ENCODE results near the gene ZNF385D. TPM values are rescaled to one million over a fixed set of nuclear protein-coding genes. Genes with fewer than 3 reads are reported as not detected.

The ZNF385D gene
- total and polyA plus RNA-seq, 11 donors, result 1.3 to 19.8 (median 7.9) TPM

GRCh38 chr3:21517184-21517583 is 233.8 kb downstream of the ZNF385D start:
- TF ChIP-seq POLR2A (IDR thresholded peaks at IDR 0.05), result no peak
- TF ChIP-seq, protein P1, sequence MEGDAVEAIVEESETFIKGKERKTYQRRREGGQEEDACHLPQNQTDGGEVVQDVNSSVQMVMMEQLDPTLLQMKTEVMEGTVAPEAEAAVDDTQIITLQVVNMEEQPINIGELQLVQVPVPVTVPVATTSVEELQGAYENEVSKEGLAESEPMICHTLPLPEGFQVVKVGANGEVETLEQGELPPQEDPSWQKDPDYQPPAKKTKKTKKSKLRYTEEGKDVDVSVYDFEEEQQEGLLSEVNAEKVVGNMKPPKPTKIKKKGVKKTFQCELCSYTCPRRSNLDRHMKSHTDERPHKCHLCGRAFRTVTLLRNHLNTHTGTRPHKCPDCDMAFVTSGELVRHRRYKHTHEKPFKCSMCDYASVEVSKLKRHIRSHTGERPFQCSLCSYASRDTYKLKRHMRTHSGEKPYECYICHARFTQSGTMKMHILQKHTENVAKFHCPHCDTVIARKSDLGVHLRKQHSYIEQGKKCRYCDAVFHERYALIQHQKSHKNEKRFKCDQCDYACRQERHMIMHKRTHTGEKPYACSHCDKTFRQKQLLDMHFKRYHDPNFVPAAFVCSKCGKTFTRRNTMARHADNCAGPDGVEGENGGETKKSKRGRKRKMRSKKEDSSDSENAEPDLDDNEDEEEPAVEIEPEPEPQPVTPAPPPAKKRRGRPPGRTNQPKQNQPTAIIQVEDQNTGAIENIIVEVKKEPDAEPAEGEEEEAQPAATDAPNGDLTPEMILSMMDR (IDR thresholded peaks at IDR 0.05), result no peak
- whole genome bisulfite sequencing, 4 donors, result 59 to 78% (median 75%) methylated on average over 3 of the region's 3 CpGs
- H3K9me3 ChIP-seq, result no peaks in the 10 kb centered on the region
- H3K4me3 ChIP-seq, result no peak overlapping the region
- DNase-seq (no peak), ATAC-seq (no peak)
- intact Hi-C loops (cut with DNase I), result no loop called here
- H3K27me3 ChIP-seq, result no peaks in the 10 kb centered on the region
- H3K27ac ChIP-seq, result no peak overlapping the region
- H3K36me3 ChIP-seq, result no peaks in the 10 kb centered on the region
- H3K4me1 ChIP-seq, result peaks cover 0 to 10% (median 0%) of the 10 kb centered on the region in 12 donors

DNA sequence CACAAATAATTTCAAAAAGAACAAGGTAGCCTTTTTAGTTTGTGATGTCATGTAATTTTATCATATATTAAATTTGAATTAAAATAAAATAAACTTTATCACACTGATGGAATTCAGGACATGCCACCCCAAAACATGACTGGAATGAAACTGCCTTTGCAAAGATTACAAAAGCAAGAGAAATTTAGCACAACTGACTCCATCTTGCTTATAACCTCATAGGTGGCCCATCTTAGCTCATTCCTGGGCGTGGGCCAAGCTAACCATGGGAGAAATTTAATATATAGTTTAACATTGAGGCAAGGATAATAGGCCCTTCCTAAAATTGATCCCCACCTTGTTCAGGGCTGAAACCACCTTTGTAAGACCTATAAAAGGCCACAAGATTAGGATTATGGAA is 235.6 kb downstream of the ZNF385D start:
- no peaks in the 10 kb centered on the region for H3K36me3 ChIP-seq

GRCh38 chr3:21509731-21510470 is 241.1 kb downstream of the ZNF385D start:
- H3K4me1 ChIP-seq, result peaks cover 0 to 3% (median 0%) of the 10 kb centered on the region in 12 donors
- ATAC-seq (no peak), DNase-seq (no peak)
- peaks cover 0 to 8% (median 0%) of the 10 kb centered on the region in 9 donors for H3K36me3 ChIP-seq
- intact Hi-C loops (cut with DNase I), result no loop called here
- WGBS, 4 donors, result 73 to 81% (median 76%) methylated on average over 5 of the region's 5 CpGs
- no peaks in the 10 kb centered on the region for H3K9me3 ChIP-seq
- H3K4me3 ChIP-seq, result no peak overlapping the region
- no peaks in the 10 kb centered on the region for H3K27me3 ChIP-seq
- TF ChIP-seq POLR2A (IDR thresholded peaks at IDR 0.05), result no peak
- TF ChIP-seq, protein P1 (IDR thresholded peaks at IDR 0.05), result no peak
- H3K27ac ChIP-seq, result no peak overlapping the region

More for the DNA sequence above, 235.6 kb downstream of the ZNF385D start:
- WGBS, 4 donors, result 78 to 96% (median 80%) methylated on average over 1 of the region's 1 CpG
- ATAC-seq (no peak), DNase-seq (no peak)
- H3K9me3 ChIP-seq, result no peaks in the 10 kb centered on the region
- no peak overlapping the region for H3K4me3 ChIP-seq
- no peaks in the 10 kb centered on the region for H3K27me3 ChIP-seq
- intact Hi-C loops (cut with DNase I), result no loop called here
- H3K4me1 ChIP-seq, result peaks cover 0 to 5% (median 0%) of the 10 kb centered on the region in 12 donors
- TF ChIP-seq, protein P1 (IDR thresholded peaks at IDR 0.05), result no peak
- no peak for TF ChIP-seq POLR2A (IDR thresholded peaks at IDR 0.05)
- no peak overlapping the region for H3K27ac ChIP-seq

GRCh38 chr3:21508246-21508645 is 242.8 kb downstream of the ZNF385D start:
- DNase-seq (no peak), ATAC-seq (no peak)
- intact Hi-C loops (cut with DNase I), result no loop called here
- no peak for TF ChIP-seq POLR2A (IDR thresholded peaks at IDR 0.05)
- TF ChIP-seq, protein P1 (IDR thresholded peaks at IDR 0.05), result no peak
- Histone ChIP-seq H3K4me1 (peaks cover 0 to 3% (median 0%) of the 10 kb centered on the region in 12 donors), H3K27ac (no peak overlapping the region), H3K4me3 (no peak overlapping the region), H3K9me3 (no peaks in the 10 kb centered on the region), H3K36me3 (peaks cover 0 to 8% (median 0%) of the 10 kb centered on the region in 9 donors), H3K27me3 (no peaks in the 10 kb centered on the region)
